HL-60 (cell line): Measurements from ENCODE around the gene FUNDC1.

Experiments
- GABPA ChIP-seq: IDR thresholded peaks from 2 replicates; pipeline ENCODE4 v1.6.1; 2012; ENCODE audit warnings: low read depth
- POLR2AphosphoS5 ChIP-seq: IDR thresholded peaks from 2 replicates; pipeline ENCODE4 v1.6.1; 2012; ENCODE audit warnings: low read depth
- TF ChIP-seq, protein P1 (sequence below): IDR thresholded peaks from one replicate; pipeline ENCODE4 v1.5.1; 2011; ENCODE audit warnings: low read length, control low read depth, inconsistent platforms; ENCODE audit not compliant: insufficient read depth
- TF ChIP-seq, protein P2 (sequence below): IDR thresholded peaks from 2 replicates; pipeline ENCODE4 v1.6.1; 2012; ENCODE audit warnings: low read depth; ENCODE audit not compliant: insufficient replicate concordance

DNA sequence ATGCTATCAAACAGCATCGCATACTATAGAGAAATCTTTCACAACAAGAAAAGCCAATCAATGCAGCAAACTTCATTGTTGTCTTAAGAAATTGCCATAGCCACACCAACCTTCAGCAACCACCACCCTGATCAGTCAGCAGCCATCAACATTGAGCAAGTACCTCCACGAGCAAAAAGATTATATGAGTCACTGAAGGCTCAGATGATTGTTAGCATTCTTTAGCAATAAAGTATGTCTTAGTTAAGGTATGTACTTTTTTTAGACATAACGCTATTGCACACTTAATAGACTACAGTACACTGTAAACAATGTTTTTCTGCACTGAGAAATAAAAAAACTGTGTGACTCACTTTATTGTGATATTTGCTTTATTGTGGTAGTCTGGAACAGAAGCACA, 37.8 kb upstream of the FUNDC1 start:
- TF ChIP-seq, protein P1, sequence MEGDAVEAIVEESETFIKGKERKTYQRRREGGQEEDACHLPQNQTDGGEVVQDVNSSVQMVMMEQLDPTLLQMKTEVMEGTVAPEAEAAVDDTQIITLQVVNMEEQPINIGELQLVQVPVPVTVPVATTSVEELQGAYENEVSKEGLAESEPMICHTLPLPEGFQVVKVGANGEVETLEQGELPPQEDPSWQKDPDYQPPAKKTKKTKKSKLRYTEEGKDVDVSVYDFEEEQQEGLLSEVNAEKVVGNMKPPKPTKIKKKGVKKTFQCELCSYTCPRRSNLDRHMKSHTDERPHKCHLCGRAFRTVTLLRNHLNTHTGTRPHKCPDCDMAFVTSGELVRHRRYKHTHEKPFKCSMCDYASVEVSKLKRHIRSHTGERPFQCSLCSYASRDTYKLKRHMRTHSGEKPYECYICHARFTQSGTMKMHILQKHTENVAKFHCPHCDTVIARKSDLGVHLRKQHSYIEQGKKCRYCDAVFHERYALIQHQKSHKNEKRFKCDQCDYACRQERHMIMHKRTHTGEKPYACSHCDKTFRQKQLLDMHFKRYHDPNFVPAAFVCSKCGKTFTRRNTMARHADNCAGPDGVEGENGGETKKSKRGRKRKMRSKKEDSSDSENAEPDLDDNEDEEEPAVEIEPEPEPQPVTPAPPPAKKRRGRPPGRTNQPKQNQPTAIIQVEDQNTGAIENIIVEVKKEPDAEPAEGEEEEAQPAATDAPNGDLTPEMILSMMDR: no peak
- TF ChIP-seq POLR2AphosphoS5: no peak
- TF ChIP-seq, protein P2, sequence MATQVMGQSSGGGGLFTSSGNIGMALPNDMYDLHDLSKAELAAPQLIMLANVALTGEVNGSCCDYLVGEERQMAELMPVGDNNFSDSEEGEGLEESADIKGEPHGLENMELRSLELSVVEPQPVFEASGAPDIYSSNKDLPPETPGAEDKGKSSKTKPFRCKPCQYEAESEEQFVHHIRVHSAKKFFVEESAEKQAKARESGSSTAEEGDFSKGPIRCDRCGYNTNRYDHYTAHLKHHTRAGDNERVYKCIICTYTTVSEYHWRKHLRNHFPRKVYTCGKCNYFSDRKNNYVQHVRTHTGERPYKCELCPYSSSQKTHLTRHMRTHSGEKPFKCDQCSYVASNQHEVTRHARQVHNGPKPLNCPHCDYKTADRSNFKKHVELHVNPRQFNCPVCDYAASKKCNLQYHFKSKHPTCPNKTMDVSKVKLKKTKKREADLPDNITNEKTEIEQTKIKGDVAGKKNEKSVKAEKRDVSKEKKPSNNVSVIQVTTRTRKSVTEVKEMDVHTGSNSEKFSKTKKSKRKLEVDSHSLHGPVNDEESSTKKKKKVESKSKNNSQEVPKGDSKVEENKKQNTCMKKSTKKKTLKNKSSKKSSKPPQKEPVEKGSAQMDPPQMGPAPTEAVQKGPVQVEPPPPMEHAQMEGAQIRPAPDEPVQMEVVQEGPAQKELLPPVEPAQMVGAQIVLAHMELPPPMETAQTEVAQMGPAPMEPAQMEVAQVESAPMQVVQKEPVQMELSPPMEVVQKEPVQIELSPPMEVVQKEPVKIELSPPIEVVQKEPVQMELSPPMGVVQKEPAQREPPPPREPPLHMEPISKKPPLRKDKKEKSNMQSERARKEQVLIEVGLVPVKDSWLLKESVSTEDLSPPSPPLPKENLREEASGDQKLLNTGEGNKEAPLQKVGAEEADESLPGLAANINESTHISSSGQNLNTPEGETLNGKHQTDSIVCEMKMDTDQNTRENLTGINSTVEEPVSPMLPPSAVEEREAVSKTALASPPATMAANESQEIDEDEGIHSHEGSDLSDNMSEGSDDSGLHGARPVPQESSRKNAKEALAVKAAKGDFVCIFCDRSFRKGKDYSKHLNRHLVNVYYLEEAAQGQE: no peak
- no peak for TF ChIP-seq GABPA
